Adrenal gland (tissue), 5 donors: ENCODE results near the gene PPP1R9A.

Experiments used
- CTCF ChIP-seq, 6 experiments: fragments of 450-650 bp in 4 of 6; fragments of 200-600 bp in 2 of 6; sonication (generic) in 1 of 6; IDR thresholded peaks; 1 replicate in 5 of 6; 2 replicates in 1 of 6; pipeline versions ENCODE4 v1.5.1 to v1.8.0; 2016 to 2021; ENCODE audit warnings: antibody characterized with exemption in 6 of 6, mild to moderate bottlenecking in 2 of 6, moderate library complexity in 1 of 6
- POLR2A ChIP-seq, 2 donors: fragments of 450-650 bp; IDR thresholded peaks; one replicate each; pipeline ENCODE4 v1.6.1; 2017; ENCODE audit warnings: antibody characterized with exemption in 2 of 2, mild to moderate bottlenecking in 2 of 2, moderate library complexity in 1 of 2
- donor health status: DM: no; HTN: no; CAD: no.

- TF ChIP-seq CTCF (IDR thresholded peaks at IDR 0.05): no peak
- no peak for TF ChIP-seq POLR2A (IDR thresholded peaks at IDR 0.05)
These were observed 338.6 kb downstream of the PPP1R9A start for GRCh38 chr7:95245828-95246500.
